GM12878 (cell line): ENCODE measurements around the gene MAPK8IP3. TPM values are rescaled to one million over a fixed set of nuclear protein-coding genes. Genes with fewer than 3 reads are reported as not detected.

ENCODE experiments used
- BCL3 ChIP-seq: IDR thresholded peaks from 2 replicates; pipeline ENCODE4 v1.6.1; 2011; ENCODE audit warnings: borderline replicate concordance, low read depth, mild to moderate bottlenecking, moderate library complexity, low read length; ENCODE audit not compliant: insufficient read depth, poor library complexity, severe bottlenecking
- BMI1 ChIP-seq: fragments of 450-650 bp; IDR thresholded peaks from 2 replicates; pipeline ENCODE4 v1.6.1; 2016; ENCODE audit warnings: mild to moderate bottlenecking, moderate library complexity, borderline replicate concordance
- EP300 ChIP-seq, 2 experiments: fragments of 150-350 bp in 1 of 2; IDR thresholded peaks; 2 replicates each; pipeline ENCODE4 v1.6.1; 2011 to 2012; ENCODE audit warnings: low read depth in 2 of 2, low read length in 2 of 2, borderline replicate concordance in 1 of 2, improper control_type of control experiment in 1 of 2, inconsistent platforms in 1 of 2; ENCODE audit not compliant: control insufficient read depth in 1 of 2
- ETV6 ChIP-seq, 2 experiments: fragments of 450-650 bp in 1 of 2; IDR thresholded peaks in 1 of 2; conservative IDR thresholded peaks in 1 of 2; 2 replicates each; pipeline ENCODE4 v1.6.1; 2014; ENCODE audit warnings: antibody characterized with exemption in 1 of 2, borderline replicate concordance in 1 of 2, low read depth in 1 of 2, mild to moderate bottlenecking in 1 of 2, moderate library complexity in 1 of 2
- HDAC2 ChIP-seq: fragments of 200-600 bp; sonication (generic); IDR thresholded peaks from 2 replicates; pipeline ENCODE4 v1.6.1; 2017
- MXI1 ChIP-seq: fragments of 150-350 bp; IDR thresholded peaks from 2 replicates; pipeline ENCODE4 v1.6.1; 2011; ENCODE audit warnings: low read depth, mild to moderate bottlenecking, inconsistent platforms, low read length, improper control_type of control experiment
- NFIC ChIP-seq: IDR thresholded peaks from 2 replicates; pipeline ENCODE4 v1.6.1; 2012; ENCODE audit warnings: low read depth, mild to moderate bottlenecking, inconsistent platforms, low read length, moderate library complexity
- NFYB ChIP-seq: IDR thresholded peaks from 2 replicates; pipeline ENCODE4 v1.6.1; 2011; ENCODE audit warnings: low read depth, mild to moderate bottlenecking, low read length, improper control_type of control experiment, moderate library complexity; ENCODE audit not compliant: insufficient read depth
- PBX3 ChIP-seq: IDR thresholded peaks from 2 replicates; pipeline ENCODE4 v1.6.1; 2011; ENCODE audit warnings: mild to moderate bottlenecking, low read depth, low read length, moderate library complexity; ENCODE audit not compliant: insufficient replicate concordance
- SPI1 ChIP-seq: IDR thresholded peaks from 2 replicates; pipeline ENCODE4 v1.6.1; 2011; ENCODE audit warnings: low read depth, mild to moderate bottlenecking, low read length, moderate library complexity, borderline replicate concordance; ENCODE audit not compliant: insufficient read depth
- SRF ChIP-seq, 2 experiments: IDR thresholded peaks; 2 replicates each; pipeline ENCODE4 v1.6.1; 2011; ENCODE audit warnings: low read depth in 2 of 2, low read length in 2 of 2, mild to moderate bottlenecking in 1 of 2, moderate library complexity in 1 of 2
- polyA plus RNA-seq, 11 experiments: library from polyadenylated mRNA; depleted of rRNA in 4 of 11; unstranded in 6 of 11; stranded (reverse) in 5 of 11; fragments of >200 nt; fragmentation: Nextera tagmentation in 4 of 11; fragmentation: Illumina TruSeq in 1 of 11; extraction: Ambion mirVana in 4 of 11; extraction: Trizol in 1 of 11; gene quantifications; 1 replicate in 1 of 11; 2 replicates in 10 of 11; pipeline versions ENCODE4 v1.2.1 to v1.2.3, GENCODE V29; 2011 to 2016; ENCODE audit warnings: inconsistent platforms in 2 of 11, missing spikeins in 2 of 11, low read depth in 1 of 11
- total RNA-seq, 4 experiments: library from RNA; depleted of rRNA in 3 of 4; stranded (reverse); fragments of >200 nt in 3 of 4; fragmentation: Illumina TruSeq in 1 of 4; extraction: Trizol in 1 of 4; gene quantifications; 2 replicates each; pipeline versions ENCODE4 v1.2.1 to v1.2.3, GENCODE V29; 2013 to 2021
- TF ChIP-seq, protein P1 (sequence below): IDR thresholded peaks from 2 replicates; pipeline ENCODE4 v1.6.1; 2012; ENCODE audit warnings: low read length, inconsistent platforms
- TF ChIP-seq, protein P2 (sequence below), 3 experiments: IDR thresholded peaks in 2 of 3; conservative IDR thresholded peaks in 1 of 3; 2 replicates each; pipeline ENCODE4 v1.5.1; 2011; ENCODE audit warnings: low read depth in 3 of 3, low read length in 3 of 3, mild to moderate bottlenecking in 3 of 3, control low read depth in 2 of 3, moderate library complexity in 2 of 3, inconsistent platforms in 1 of 3, mixed read lengths in 1 of 3; ENCODE audit not compliant: control insufficient read depth in 2 of 3, insufficient read depth in 1 of 3; ENCODE audit errors: extremely low read depth in 1 of 3

The MAPK8IP3 gene
- total and polyA plus RNA-seq, 10 of the 15 experiments (the other 5 are each of a cell fraction or from before 2014, with no cell fraction given), result 0.06 to 67.9 (median 18.2) TPM

DNA sequence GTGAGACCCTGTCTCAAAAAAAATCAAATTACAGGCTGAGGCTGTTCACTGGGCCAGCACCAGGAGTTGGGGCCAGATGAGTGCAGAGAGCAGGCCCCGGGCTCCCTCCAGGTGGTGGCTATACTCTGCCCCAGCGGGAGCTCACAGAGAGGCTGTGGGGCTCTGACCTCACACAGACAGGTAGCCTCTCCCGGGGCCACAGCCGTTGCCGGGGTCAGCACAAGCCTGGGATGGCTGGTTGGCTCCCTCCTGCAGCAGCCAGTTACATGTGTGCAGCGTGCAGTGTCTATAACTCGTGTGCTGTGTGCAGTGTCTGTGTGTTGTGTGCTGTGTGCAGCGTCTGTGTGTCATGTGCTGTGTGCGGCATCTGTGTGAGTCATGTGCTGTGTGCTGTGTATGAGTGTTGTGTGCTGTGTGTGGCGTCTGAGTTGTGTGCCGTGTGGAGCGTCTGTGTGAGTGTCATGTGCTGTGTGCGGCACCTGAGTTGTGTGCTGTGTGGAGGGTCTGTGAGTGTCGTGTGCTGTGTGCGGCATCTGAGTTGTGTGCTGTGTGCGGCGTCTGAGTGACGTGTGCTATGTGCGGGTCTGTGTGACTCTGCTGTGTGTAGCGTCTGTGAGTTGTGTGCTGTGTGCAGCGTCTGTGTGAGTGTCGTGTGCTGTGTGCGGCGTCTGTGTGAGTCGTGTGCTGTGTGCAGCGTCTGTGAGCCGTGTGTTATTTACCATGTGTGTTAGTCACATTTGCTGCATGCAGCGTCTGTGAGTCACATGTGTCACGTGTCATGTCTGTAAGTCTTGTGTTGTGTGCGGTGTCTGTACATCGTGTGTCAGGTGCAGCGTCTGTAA, 20.9 kb downstream of the MAPK8IP3 start (continued):
- TF ChIP-seq PBX3 (peak; percentile 40), BMI1 (no peak), ETV6 (conservative IDR thresholded peaks at IDR 0.05 in 1 of 2, IDR thresholded peaks at IDR 0.05 in 1 of 2; ENCODE audit: borderline replicate concordance in 1 of 2, low read depth in 1 of 2) (no peak), EP300 (IDR thresholded peaks at IDR 0.05; ENCODE audit: borderline replicate concordance in 1 of 2, control insufficient read depth in 1 of 2, low read depth in 2 of 2, low read length in 2 of 2) (no peak), NFYB (no peak), NFIC (peak; percentile 35), MXI1 (no peak), SPI1 (no peak), BCL3 (peak; percentile 98), SRF (IDR thresholded peaks at IDR 0.05; ENCODE audit: low read depth in 2 of 2, low read length in 2 of 2) (no peak), HDAC2 (no peak)
- TF ChIP-seq, protein P1, sequence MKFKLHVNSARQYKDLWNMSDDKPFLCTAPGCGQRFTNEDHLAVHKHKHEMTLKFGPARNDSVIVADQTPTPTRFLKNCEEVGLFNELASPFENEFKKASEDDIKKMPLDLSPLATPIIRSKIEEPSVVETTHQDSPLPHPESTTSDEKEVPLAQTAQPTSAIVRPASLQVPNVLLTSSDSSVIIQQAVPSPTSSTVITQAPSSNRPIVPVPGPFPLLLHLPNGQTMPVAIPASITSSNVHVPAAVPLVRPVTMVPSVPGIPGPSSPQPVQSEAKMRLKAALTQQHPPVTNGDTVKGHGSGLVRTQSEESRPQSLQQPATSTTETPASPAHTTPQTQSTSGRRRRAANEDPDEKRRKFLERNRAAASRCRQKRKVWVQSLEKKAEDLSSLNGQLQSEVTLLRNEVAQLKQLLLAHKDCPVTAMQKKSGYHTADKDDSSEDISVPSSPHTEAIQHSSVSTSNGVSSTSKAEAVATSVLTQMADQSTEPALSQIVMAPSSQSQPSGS, result no peak
- TF ChIP-seq, protein P2, sequence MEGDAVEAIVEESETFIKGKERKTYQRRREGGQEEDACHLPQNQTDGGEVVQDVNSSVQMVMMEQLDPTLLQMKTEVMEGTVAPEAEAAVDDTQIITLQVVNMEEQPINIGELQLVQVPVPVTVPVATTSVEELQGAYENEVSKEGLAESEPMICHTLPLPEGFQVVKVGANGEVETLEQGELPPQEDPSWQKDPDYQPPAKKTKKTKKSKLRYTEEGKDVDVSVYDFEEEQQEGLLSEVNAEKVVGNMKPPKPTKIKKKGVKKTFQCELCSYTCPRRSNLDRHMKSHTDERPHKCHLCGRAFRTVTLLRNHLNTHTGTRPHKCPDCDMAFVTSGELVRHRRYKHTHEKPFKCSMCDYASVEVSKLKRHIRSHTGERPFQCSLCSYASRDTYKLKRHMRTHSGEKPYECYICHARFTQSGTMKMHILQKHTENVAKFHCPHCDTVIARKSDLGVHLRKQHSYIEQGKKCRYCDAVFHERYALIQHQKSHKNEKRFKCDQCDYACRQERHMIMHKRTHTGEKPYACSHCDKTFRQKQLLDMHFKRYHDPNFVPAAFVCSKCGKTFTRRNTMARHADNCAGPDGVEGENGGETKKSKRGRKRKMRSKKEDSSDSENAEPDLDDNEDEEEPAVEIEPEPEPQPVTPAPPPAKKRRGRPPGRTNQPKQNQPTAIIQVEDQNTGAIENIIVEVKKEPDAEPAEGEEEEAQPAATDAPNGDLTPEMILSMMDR (IDR thresholded peaks at IDR 0.05 in 2 of 3, conservative IDR thresholded peaks at IDR 0.05 in 1 of 3; ENCODE audit: control insufficient read depth in 2 of 3, extremely low read depth in 1 of 3, insufficient read depth in 1 of 3, low read depth in 3 of 3, low read length in 3 of 3), result no peak
- TF ChIP-seq, all 136 proteins: peak for 4
